HG03558 (cell line): ENCODE data around the gene CELF4.

Experiments
- ATAC-seq: cut with Tn5 transposase; IDR thresholded peaks from one replicate; pipeline ENCODE4 v1.9.1; 2021; ENCODE audit warnings: moderate number of reproducible peaks; ENCODE audit not compliant: unreplicated experiment; ENCODE audit errors: extremely low read depth

Gene CELF4

DNA sequence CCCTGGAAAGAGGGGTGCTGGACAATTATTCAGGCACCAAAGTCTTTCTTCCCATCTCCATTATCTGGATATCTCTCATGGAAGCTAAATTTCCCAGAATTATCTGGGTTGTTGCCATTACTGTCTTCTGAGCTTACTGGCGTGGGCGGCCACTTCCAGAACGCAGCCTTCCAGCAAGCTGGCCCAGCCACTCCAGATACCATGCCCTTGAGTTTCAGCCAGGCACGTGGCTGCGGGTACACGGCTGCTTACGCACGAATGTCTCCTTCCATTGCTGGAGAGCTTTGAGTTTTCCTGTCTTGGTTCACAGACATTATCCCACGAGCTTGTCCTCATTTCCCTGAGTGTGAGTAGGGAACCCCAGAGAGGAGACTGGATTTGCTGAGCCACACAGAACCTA lies 32.7 kb downstream of the CELF4 start:
- ATAC-seq = no peak

DNA sequence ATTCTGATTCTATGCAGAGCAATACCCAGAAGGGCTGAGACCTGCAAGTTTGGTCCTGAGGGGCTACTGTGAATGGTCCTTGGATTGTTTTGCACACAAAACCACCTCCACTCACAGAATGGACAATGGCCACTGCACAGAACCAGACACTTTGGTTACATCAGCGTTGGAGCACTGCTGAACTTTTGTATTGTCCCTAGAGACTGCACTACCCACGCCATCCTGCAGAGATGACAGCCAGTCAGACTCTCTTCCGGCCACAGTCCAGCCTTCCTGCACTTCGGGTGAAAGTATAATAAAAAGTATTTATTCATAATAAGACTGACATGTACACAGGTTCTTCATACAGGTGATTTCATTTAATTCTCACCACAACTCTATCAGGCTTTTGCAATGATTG lies 35.7 kb downstream of the CELF4 start:
- ATAC-seq = peak; percentile 53

DNA sequence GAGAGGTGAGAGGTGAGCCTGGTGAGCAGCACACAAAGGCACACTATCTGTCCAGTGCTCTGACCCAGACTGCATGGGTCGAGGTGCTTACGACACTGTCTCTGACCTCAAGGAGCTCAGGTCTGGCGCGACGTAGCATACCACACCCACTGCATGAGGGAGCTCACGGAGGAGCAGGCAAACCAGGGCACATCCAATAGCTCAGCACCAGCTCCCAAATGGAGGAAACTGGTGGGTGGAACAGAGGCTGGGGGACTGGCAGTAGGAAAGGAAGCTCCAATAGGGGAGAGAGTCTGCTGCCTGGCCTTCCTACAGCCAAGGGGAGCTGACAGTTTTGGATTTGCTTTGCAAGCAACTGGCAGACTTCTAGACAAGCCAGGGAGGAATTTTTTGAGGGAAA lies 36.3 kb downstream of the CELF4 start:
- no peak for ATAC-seq

DNA sequence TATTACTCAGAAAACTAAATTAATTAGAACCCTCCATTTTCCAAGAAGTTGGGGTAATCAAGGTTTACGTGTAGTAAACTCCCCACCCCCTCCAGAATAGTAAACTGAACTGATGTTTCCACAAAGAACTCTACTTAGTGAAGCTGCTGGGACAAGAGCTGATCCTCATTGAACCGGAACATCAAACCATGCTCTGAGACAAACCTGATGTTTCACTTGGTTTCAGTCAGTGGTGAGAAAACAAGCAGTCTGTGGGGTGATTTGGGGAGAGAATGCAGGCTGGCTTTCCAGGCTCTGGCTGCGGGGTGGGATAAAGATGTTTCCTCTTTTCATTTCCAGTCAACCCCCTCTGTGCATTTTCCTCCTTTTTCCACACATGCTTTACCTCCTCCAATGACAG lies 38.2 kb downstream of the CELF4 start:
- ATAC-seq = no peak

GRCh38 chr18:37525262-37525585 lies 40.4 kb downstream of the CELF4 start:
- no peak for ATAC-seq

DNA sequence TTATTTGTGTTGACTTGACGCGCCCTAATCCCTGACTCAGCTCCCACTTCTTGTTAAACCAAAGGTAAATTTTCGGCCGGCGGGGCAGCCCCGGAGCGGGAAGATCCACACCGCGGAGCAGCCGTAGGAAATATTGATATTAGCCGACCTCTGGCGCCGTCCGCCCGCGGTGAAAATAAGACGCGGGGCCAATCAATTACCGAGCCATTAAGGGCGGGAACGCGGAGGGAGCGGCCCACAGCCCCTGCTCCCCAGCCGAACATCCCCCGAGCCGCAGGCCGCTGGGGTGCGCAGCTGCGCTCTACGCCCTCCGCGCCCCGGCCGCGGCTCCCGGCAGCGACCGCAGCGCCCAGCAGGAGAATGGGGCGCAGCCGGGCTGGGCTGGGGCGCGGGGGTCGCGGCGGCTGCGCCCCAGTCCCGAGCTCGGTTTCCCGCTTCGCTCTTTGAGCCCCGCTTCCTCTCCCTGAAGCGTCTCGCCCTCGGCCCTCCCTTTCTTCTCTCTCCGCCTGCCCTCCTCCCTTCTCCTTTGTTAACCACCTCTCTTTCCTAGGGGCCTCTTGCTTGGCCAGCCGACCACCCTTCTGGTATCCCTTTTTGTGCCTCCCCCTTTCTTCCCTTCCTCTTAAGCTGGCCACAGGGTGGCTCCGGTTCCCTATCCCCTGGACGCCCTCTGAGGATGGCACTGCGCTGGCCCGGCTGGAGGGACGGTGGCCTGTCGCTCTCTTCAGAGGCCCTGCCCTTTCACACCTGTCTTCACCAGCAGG lies 40.9 kb downstream of the CELF4 start:
- ATAC-seq = no peak

- no peak for ATAC-seq
These were observed 41.5 kb downstream of the CELF4 start for GRCh38 chr18:37524139-37524497.

DNA sequence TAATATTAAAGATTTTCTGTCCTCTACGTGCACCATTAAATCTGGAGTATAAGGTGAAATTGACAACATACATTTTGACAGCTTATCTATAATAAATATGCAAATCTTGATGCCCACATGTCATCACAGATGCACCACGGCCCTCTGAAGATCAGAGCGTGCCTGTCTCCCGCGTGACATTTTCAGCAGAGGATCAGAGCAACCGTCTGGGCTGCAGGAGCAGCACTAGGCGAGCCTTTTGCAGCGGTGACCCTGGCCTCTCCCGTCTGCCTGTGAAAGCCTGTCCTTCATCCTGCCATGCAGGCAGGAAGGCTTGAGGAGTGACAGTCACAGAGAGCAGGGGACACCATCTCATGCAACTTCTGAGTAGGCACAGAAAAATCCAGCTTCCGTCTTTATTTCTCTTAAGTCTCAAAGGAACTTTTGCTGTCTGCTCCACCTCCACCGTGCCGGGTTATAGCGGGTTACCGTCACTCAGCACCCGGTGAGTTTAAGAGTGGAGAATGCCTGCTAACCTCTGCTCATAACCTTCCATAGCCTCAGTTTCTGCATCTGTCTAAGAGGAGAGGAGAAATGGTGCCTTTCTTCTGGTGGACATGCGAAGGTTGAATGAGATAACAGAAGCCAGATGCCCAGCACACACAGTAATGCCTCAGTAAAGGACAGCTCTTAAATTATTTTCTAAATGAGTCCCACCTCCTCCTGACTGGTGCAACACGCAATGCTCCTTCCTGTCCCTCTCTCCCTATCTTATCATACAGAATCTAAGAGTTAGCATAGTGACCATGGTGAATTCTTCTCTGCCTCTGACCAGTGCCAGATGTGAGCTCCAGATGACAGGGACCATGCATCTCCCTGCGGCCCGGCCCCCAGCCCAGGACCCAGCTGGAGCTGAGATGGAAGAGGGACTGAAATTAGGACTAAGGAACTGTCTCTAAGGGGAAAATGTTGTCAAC lies 43.8 kb downstream of the CELF4 start:
- ATAC-seq = no peak

DNA sequence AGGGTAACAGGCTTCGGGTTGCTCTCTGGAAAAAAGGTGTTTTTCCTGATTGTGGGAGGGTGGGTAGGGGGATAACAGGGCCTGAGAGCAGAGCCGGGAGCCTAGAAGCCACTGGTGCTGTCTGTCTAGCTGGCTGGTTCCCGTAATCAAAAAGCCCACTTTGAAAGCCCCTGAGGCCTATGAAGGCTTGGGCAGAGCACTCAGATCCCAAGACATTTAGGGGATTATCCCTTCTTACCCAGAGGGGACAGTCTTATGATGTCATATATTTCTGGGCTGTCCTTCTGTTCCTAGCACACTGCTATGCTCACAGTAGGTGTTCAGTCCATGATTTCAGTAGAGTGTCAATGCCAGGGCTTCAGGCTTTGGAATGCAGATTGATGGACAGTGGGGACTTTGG lies 45.1 kb downstream of the CELF4 start:
- no peak for ATAC-seq

- no peak for ATAC-seq
These were observed 46.0 kb downstream of the CELF4 start for GRCh38 chr18:37519510-37520135.

DNA sequence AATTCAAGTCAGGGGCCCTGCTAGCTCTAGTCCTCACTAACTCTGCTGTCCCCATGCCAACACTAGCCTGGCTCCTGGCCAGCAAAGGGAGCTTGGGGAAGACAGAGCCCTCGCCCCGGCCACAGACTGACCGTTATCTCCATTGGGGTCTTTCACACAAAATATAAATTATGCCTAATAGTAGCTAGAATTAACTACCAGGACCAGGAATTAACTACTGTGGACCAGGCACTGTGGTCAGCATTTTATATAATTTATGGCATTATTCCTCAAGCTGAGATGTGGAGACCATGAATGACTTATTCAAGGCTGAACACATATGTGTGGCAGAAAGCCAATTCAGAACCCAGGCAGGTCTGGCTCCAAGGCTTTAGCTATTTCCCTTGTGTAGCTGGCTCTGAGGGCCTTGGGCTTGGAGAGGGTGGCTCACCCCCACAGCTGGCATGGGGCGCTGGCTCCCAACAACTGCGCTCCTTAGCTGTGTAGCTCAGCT lies 49.2 kb downstream of the CELF4 start:
- no peak for ATAC-seq

GRCh38 chr18:37514953-37515352 lies 50.6 kb downstream of the CELF4 start:
- ATAC-seq = no peak

GRCh38 chr18:37512400-37512799 lies 53.2 kb downstream of the CELF4 start:
- no peak for ATAC-seq

DNA sequence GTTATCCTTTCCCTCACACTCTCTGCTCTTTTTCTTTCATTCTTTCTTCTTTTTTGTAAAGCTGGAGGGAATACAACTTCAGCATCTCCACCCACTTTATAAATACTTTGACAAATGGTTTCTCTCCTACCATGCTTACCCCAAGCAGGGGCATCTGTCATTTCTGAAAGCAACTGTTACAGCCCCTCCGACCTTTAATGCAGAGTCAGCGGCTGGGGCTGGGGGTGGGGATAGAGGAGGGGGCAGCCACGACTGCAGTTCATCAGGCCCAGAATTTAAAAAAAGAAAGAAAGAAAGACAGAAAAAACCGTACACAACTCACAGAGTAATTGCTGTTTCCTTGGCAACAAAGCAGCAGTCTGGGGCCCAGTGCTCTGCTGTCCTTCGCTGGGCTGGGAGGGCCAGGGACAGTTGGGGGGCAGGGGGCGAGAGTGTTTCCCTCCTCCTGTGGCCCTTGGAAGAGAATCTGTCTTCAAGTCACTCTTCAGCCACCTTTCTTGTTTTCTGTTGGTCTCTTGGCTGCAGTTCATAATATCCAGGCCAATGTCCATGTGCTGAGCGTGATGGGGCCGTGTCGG lies 53.8 kb downstream of the CELF4 start:
- ATAC-seq = no peak

- ATAC-seq = no peak
These were observed 56.0 kb downstream of the CELF4 start for GRCh38 chr18:37509600-37509999.

DNA sequence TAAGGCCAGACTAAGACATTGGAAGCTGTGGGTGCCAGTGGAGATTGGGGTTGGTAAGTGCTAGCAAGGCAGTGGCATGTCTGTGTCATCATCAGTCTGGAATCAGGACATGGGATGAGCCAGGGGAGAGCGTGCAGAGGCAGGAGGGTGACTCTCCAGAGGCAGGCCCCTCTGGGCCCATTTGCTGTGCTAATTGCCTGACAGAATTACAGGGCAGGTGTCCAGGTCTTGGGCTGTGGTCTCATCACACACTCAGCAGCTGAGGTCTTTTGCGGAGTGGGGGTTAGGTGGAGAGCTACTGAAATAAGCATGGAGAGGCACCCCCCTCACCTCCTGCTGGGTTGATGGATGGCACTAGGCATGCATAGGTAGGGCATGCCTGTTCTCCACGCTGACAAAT lies 57.4 kb downstream of the CELF4 start:
- no peak for ATAC-seq

GRCh38 chr18:37507239-37507638 lies 58.4 kb downstream of the CELF4 start:
- no peak for ATAC-seq

DNA sequence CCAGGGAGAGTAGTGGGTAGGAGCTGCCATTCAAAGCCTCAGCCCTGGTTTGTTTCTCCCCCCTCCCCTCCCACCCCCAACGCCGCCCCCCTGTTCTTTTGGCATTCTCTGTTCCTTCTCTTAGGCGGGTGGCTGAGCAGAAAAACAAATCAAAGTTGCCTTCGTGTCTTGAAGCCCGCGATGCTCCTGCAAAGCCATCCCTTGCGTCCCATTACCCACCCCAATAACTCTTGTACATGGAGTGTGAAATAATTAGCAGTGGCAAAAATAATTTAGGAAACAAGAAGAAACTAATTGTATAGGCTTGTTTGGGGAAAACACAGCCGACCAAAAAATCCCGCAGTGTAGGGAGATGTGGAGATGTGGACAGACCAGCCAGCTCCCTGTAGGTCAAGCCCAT lies 59.6 kb downstream of the CELF4 start:
- no peak for ATAC-seq

- ATAC-seq = no peak
These were observed 60.3 kb downstream of the CELF4 start for GRCh38 chr18:37505321-37505720.

- no peak for ATAC-seq
These were observed 63.0 kb downstream of the CELF4 start for GRCh38 chr18:37502601-37503000.

DNA sequence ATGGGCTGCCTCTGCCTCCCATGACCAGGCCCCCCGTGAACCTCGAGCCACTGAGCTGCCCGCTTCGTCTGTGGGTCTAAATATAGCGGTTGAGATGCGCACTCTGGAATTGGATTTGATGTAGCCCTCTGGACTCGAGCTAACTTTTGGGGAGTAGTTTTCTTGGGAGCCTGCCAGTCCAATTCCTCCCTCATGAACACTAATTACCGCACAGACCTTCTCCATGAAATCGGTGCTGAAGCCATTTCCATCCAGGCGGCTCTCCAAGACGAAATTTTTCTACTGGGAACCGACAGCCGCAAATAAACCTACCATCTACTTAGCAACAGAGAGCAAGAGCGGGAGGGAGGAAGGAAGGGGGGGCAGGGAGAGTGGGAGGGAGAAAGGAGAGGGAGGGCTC lies 63.6 kb downstream of the CELF4 start:
- no peak for ATAC-seq
